Kasumi-1 (cell line): ENCODE measurements around the gene NCKAP5.

Experiments
- DNase-seq, 2 experiments: peaks; one replicate each; lab custom pipeline; 2025; lab: John Stamatoyannopoulos, UW

NCKAP5 gene

DNA sequence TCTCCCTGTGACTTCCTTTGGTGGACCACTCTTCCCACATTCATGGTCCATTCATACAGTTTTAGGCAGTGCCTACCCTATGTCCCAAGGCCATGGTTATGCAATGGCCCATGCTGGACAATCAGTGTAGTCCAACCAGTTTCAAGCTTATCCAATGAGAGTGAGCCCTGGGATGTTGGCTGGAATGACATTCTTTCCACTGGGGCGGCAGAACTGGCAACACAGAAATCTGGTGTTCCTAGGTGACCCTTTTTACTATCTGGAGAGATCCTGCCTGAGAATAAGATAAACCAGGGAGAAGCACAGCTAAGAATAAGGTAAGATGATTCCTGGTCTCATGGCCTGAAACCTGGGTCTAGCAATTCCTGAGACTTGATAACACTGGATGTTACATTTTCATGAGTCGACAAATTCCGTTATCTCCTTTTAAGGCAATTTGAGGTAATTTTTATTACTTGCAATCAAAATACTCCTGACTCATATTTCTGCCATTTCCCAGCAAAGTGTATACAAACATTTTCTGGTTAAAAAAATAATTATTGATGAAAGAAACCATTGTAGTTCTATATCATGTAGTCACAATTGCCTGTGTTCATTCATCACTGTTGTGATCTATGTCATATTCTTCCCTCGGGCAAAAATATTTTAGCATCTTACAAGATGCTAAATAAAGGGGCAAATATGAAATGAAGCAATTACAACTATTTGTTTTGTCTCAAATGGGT, 626.8 kb downstream of the NCKAP5 start:
- DNase-seq: no peak

DNA sequence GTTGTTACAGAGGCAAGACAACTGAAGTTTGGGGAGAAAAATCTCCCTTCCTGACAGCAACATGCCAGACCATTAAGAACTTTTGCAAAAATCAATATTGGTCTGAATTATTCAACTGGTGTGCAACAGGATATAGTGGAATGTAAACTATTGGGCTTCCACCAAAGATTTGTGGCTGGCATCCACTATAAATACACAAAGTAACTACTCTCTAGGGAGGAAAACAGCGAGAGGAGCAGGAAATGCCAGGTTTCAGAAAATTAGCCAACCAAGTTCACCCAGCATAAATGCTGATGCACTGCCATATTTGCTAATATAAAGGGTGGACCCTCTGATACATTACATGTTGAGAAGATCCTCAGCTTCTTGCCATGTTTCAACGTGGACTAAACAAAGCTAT, 630.6 kb downstream of the NCKAP5 start:
- DNase-seq: no peak

- DNase-seq: no peak
Measured at GRCh38 chr2:132936791-132937190, 631.5 kb downstream of the NCKAP5 start.

DNA sequence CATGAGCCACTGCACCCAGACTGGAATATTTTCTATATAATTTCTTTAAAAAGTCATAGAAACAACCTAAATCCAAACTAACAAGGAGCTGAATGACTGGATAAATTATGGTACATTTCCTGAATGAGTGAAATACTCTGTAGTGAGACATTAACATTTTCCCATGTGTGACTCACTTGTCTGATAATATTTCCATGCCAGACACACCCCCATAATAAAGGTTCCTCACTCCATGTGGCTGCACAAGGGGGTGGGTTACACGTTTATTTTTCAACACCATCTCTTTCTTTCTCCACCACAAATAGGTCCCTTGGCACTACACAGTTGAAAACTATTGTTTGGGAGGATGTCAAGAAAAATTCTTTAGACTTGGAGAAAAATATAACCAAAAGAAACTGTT, 632.0 kb downstream of the NCKAP5 start:
- DNase-seq: no peak

- DNase-seq: no peak
Measured at GRCh38 chr2:132929786-132930185, 638.5 kb downstream of the NCKAP5 start.

DNA sequence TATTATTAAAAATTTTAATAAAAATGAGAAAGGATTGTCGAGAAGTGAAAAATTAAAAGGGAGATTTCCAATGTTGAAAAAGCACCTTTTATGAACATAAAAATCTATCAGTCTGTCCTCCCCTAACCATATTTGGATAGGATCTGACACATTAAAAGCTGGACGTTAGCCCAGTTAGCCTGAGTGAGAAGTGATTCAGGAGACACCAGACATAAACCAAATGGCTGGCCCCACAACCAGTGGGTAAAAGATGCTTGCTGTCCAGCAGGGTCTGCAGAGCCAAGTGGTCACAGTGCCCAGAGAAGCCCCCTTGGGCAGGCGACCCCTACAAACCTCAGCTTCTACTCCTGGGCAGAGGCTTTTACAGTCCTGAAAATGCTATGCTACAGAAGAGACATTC, 644.5 kb downstream of the NCKAP5 start:
- no peak for DNase-seq

DNA sequence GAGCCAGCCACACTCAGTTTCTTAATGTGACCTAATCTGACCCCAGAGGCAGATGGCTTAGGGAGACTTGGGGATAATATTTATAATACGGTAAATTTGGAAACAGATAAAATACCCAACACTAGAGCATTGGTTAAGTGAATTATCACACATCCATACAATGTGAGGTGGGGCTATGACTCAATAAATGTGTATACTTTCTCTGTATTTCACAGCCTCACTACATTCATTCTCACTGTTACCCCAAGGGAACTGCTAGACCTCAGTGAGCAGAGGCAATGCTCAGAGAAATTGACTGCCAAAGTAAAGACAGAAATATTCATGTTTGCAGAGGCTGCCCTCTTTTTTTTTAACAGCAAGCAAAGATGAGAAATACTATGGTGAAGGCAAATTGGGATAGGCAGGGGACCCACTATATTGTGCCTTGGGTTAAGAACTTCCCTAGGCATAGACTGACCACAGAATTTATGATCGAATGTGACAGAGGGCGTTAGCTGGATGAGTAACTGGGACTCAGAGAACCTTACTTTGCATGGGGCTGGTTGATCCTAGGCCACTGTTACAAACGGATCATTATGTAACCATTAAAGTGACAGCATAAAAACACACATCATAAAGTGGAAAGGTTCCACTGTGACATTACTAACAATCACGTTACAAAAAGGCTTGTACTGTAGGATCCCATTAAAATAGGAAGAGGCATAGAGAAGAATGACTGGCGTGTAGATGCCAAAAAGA, 652.3 kb downstream of the NCKAP5 start:
- DNase-seq: no peak

DNA sequence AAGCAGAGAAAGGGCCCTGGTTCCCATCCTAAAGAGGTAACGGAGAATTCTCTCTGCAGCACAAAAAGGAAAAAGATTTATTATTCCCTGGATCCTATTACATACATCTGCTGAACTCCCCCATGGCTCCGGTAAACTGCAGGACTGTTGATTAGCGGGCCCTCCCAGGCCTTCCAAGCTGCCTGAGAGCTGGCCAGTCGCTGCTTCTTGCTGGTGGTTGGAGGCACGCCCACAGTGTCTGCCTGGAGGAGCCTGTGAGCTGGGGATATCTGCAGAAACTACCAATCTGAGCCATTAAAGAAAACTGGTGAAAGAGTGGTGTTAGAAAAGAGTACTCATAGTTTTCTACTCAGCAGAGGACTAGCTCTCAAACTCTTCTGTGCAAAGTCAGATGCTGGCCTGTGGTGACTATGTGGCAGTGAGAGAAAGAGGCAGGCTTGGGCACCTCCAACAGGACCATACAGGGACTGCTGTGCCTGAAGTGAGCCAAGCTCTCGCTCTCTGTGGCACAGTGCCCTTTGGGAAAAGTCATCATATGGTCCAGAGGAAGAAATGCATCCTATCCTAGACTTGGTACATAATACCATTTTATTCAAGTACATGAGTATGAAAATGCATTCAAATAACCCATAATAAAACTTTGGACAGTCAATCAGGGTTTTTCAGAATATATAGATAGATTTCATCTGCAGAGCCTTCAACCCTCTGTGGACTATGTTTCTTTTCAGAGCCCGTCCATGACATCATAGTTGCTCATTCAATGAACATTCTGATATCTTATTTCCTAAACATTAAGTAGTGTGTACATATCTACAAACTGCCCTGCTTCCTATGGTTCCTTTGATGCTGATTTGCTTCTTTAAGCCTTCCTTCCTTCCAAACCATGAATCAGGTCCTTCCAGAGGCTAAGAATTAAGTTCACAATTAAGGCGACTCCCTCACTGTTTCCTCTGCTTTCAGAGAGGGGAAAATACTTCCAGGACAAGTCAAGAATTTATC, 656.2 kb downstream of the NCKAP5 start:
- no peak for DNase-seq

DNA sequence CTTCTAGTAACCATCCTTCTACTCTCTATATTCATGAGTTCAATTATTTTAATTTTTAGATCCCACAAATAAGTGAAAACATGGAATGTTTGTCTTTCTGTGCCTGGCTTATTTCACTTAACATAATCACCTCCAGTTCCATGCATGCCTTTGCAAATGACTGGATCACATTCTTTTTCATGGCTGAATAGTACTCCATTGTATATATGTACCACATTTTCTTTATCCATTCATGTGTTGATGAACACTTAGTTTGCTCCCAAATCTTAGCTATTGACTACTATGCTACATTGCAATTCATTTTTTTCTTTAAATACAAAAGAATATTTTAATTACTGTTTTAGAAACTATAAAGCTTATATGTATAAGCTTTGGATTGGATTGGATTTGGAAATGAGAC, 657.8 kb downstream of the NCKAP5 start:
- DNase-seq: no peak

DNA sequence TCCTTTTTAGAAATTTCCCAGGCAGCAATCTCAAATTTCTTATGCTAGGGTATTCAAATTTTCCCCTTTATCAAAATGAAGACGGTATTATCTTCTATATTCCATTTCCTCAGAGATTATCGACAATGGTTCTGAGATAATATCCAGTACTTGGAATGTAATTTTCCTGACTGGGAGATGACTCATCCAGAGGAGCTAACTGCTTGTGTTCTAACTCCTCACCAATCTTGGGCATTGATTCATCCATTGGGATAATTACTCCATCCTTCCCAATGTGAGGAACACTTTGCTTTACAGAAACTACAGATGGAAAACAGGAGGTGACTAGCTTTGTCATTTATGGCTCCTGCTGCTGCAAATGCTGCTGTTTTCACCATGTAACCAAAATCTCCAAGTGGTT, 658.8 kb downstream of the NCKAP5 start:
- DNase-seq: no peak

DNA sequence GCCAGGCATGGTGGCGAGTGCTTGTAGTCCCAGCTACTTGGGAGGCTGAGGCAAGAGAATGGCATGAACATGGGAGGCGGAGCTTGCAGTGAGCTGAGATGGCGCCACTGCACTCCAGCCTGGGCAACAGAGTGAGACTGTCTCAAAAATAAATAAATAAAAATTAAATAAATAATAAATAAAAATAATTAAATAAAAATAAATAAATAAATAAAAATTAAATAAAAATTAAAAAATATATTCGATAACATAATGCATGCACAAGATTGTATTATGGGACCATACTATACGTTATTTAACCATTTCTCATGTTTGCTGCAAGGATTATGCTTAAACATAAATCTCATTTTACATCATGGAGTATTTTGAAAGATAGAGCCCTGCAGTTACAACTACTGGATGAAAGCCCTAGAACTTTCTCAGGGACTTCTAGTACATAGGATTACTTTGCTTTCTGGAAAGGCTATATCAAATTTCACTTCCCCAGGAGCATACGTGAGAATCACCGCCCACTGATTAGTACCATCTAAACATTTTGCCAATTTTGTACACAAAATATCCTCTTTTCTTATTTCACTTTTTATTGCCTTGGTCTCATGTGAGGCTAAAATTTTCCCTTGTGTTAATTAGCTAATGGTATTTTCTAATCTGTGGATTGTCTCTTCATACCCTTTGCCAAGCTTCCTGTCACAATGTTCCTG, 664.0 kb downstream of the NCKAP5 start:
- DNase-seq: no peak

DNA sequence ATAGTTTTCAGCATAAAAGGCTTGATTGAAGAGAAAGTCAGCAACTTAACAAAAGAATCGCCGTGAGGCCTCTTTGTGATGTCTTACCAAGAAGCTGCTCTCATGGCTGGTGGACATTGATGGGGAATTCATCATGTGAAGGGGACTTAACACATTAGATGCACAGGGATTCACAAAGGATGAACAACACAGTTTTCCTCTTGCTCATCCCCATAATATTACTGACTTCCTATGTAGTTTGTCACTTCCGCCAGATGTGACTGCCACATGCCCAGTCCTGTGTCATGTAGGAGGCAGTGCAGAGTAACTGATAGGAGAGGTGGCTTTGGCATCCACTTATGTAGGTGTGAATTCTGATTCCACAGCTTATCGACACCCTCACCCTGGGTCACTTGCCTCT, 665.6 kb downstream of the NCKAP5 start:
- DNase-seq: no peak

DNA sequence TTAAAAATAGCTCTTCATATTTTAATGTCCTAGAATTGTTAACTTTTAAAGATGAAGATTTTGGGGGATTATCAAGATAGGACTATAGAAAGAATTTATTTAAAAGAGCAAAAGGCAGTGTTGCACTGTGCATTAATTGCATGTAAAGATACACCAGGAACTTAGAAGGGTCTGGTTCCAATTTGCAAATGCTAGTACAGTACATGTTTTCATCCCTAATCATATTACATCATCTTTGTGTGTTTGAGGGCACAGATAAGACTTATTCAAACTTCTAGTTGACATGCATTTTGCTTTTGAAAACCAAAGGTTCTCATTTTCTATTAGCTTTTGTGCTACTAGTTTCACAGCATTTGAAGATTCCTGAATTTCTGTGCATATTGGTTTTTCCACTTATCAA, 666.6 kb downstream of the NCKAP5 start:
- no peak for DNase-seq

DNA sequence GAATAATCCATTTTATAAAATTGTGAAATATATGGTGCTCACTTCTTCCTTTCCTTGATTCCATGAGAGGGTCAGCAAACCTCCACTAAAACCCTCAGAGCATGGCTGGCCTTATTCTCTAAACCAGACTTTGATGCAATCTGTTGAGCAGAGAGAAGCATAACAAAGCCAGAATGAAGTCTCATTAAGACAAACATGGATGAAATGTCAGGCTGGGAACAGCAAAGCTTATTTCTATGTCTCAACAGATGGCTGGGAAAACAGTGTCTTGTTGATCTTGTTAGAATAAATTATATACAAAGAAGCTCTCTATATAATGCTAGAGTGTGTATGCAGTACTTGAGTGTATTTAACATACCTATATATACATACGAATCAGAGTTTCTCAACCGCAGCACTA, 671.2 kb downstream of the NCKAP5 start:
- DNase-seq: no peak

DNA sequence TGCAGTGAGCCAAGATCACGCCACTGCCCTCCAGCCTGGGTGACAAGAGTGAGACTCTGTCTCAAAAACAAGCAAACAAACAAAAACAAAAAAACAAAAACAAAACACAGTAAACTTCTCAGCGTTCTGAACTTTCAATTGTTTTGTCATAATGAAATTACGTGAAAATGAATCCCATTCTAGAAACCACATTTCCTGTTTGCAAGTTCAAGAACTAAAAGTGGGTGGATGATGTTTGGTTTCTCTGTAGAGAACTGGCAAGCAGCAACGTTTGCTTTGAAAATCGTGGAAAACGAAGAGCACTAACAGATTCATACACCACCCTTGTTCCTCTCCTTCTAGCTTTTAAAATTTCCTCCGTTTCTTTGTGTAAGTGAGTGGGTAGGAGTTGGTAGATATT, 672.2 kb downstream of the NCKAP5 start:
- no peak for DNase-seq

- DNase-seq: no peak
Measured at GRCh38 chr2:132891498-132891897, 676.8 kb downstream of the NCKAP5 start.

- DNase-seq: no peak
Measured at GRCh38 chr2:132886574-132886973, 681.7 kb downstream of the NCKAP5 start.

- DNase-seq: no peak
Measured at GRCh38 chr2:132884705-132885104, 683.6 kb downstream of the NCKAP5 start.

GRCh38 chr2:132884292-132884691, 684.0 kb downstream of the NCKAP5 start:
- DNase-seq: no peak

- no peak for DNase-seq
Measured at GRCh38 chr2:132883430-132883829, 684.8 kb downstream of the NCKAP5 start.

DNA sequence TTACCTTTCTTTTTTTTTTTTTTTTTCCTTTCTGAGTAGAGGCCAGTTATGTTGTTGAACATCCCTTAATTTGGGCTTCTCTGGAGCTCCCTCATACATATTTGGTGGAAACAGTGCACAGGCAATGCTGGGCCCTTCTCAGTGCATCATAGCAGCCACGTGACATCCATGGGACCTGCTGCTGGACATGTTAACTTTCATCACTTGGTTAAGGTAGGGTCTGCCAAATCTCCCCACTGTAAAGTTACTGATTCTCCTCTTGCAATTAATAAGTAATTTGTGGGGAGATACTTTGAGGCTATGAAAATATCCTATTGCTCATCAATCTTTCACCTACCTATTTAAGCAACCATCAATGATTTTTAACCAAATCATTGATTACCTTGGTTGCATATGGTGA, 686.7 kb downstream of the NCKAP5 start:
- DNase-seq: no peak

DNA sequence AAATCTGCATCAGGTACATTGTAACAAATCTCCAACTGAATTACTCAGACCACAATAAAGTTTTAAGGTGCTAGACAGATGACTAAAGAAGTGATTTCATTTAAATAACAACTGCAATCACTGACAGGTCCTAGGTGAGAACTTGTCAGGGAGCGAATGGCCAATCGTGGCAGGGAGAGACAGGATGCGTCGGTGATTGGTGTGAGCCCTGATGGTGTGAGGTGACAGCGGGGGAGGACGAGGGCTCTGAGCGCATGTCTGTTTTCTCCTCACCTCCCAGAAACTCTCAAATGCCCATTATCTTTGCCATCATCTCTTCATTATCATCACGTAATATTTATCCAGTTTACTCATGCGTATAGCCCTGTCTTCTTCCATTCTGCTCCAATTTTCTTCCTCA, 690.3 kb downstream of the NCKAP5 start:
- no peak for DNase-seq
